A549 (cell line): ENCODE data around the gene ACER3. TPM values are rescaled to one million over a fixed set of nuclear protein-coding genes. Genes with fewer than 3 reads are reported as not detected.

ENCODE experiments used
- ATAC-seq, 2 experiments: fragments of 200-7000 bp in 1 of 2; fragments of >200 bp in 1 of 2; cut with Nextera tagmentation in 1 of 2; cut with Tn5 transposase in 1 of 2; 3 replicates each; pipeline versions ENCODE4 v1.8.0 to v1.9.1; 2018 to 2020; ENCODE audit warnings: mild to moderate bottlenecking in 1 of 2, moderate library complexity in 1 of 2
- CTCF ChIA-PET: fragments of 300-600 bp; sonication (Branson Sonifier 250); formaldehyde crosslinking; extraction: SDS; loops from one replicate; lab custom pipeline; 2021; ENCODE audit warnings: antibody characterized with exemption, inconsistent platforms; lab: Yijun Ruan, JAX
- POLR2A ChIA-PET: fragments of 350-600 bp; formaldehyde crosslinking; extraction: SDS; loops from one replicate; lab custom pipeline; 2021; ENCODE audit warnings: antibody characterized with exemption, inconsistent platforms; lab: Yijun Ruan, JAX
- DNase-seq, 2 experiments: peaks; one replicate each; pipeline versions ENCODE4 v3.0.0 to v3.0.0-alpha.2; 2011 to 2016; ENCODE audit warnings: low read depth in 1 of 2, low spot score in 1 of 2
- FAIRE-seq: peaks from 2 replicates; lab custom pipeline; 2011; peaks lifted over from hg19 to GRCh38; lab: Jason Lieb, UNC
- H3K27ac ChIP-seq, 2 experiments: fragments of >200 bp; sonication (Bioruptor Twin); formaldehyde crosslinking; 3 replicates each; pipeline ENCODE4 v1.5.1; 2016 to 2017
- H3K4me1 ChIP-seq: fragments of >200 bp; sonication (Bioruptor Twin); formaldehyde crosslinking; 3 replicates; pipeline ENCODE4 v1.6.1; 2016
- H3K4me2 ChIP-seq: fragments of >200 bp; sonication (Bioruptor Twin); formaldehyde crosslinking; 3 replicates; pipeline ENCODE4 v1.6.1; 2016
- H3K4me3 ChIP-seq: fragments of >200 bp; sonication (Bioruptor Twin); formaldehyde crosslinking; 3 replicates; pipeline ENCODE4 v1.5.1; 2016
- H3K9me3 ChIP-seq: fragments of >200 bp; sonication (Bioruptor Twin); formaldehyde crosslinking; 3 replicates; pipeline ENCODE4 v1.6.1; 2016
- BHLHE40 ChIP-seq: IDR thresholded peaks from 2 replicates; pipeline ENCODE4 v1.6.1; 2012; ENCODE audit warnings: low read depth, low read length, inconsistent platforms
- CHD2 ChIP-seq: fragments of 150-350 bp; IDR thresholded peaks from 2 replicates; pipeline ENCODE4 v1.6.1; 2014; ENCODE audit warnings: low read length; ENCODE audit not compliant: partially characterized antibody
- CTCF ChIP-seq: fragments of >200 bp; sonication (Bioruptor Twin); formaldehyde crosslinking; IDR thresholded peaks from 3 replicates; pipeline ENCODE4 v1.5.1; 2016
- EHMT2 ChIP-seq: fragments of 200-600 bp; sonication (generic); IDR thresholded peaks from 2 replicates; pipeline ENCODE4 v1.6.1; 2016; ENCODE audit warnings: antibody characterized with exemption, low read depth, mild to moderate bottlenecking, moderate library complexity
- ELK1 ChIP-seq: fragments of 150-350 bp; IDR thresholded peaks from 2 replicates; pipeline ENCODE4 v1.6.1; 2014; ENCODE audit warnings: low read depth, mild to moderate bottlenecking, low read length
- EP300 ChIP-seq, 2 experiments: fragments of >200 bp; sonication (Bioruptor Twin); formaldehyde crosslinking; IDR thresholded peaks; 2 replicates in 1 of 2; 3 replicates in 1 of 2; pipeline ENCODE4 v1.6.1; 2016 to 2017
- FOSB ChIP-seq: fragments of 250-450 bp; sonication (Bioruptor Pico); IDR thresholded peaks from 2 replicates; pipeline ENCODE4 v1.5.0; 2020; ENCODE audit warnings: mild to moderate bottlenecking, moderate library complexity
- HDAC2 ChIP-seq: fragments of 200-600 bp; sonication (generic); IDR thresholded peaks from 2 replicates; pipeline ENCODE4 v1.6.1; 2016
- HMGXB4 ChIP-seq: fragments of 250-450 bp; sonication (Bioruptor Pico); IDR thresholded peaks from 2 replicates; pipeline ENCODE4 v1.5.0; 2021; ENCODE audit warnings: mild to moderate bottlenecking, moderate library complexity, borderline replicate concordance
- HOXB13 ChIP-seq: fragments of 250-450 bp; sonication (Bioruptor Pico); IDR thresholded peaks from 2 replicates; pipeline ENCODE4 v1.5.0; 2020; ENCODE audit warnings: low read depth, mild to moderate bottlenecking, moderate library complexity
- JUNB ChIP-seq: fragments of >200 bp; sonication (Bioruptor Twin); formaldehyde crosslinking; IDR thresholded peaks from 2 replicates; pipeline ENCODE4 v1.6.1; 2016
- KDM1A ChIP-seq: fragments of 200-600 bp; sonication (generic); IDR thresholded peaks from 2 replicates; pipeline ENCODE4 v1.6.1; 2016; ENCODE audit warnings: low read depth, mild to moderate bottlenecking
- MAZ ChIP-seq: fragments of 150-350 bp; IDR thresholded peaks from 2 replicates; pipeline ENCODE4 v1.6.1; 2014; ENCODE audit warnings: antibody characterized with exemption, low read depth, low read length, borderline replicate concordance
- NPAS2 ChIP-seq: fragments of 250-450 bp; sonication (Bioruptor Pico); IDR thresholded peaks from 2 replicates; pipeline ENCODE4 v1.8.0; 2022; ENCODE audit warnings: mild to moderate bottlenecking, moderate library complexity, borderline replicate concordance
- NR3C1 ChIP-seq: fragments of >200 bp; sonication (Bioruptor Twin); formaldehyde crosslinking; IDR thresholded peaks from 3 replicates; pipeline ENCODE4 v1.6.1; 2017
- TP53 ChIP-seq: fragments of 250-450 bp; sonication (Bioruptor Pico); IDR thresholded peaks from 2 replicates; pipeline ENCODE4 v1.5.0; 2021; ENCODE audit warnings: mild to moderate bottlenecking, moderate library complexity
- ZC3H11A ChIP-seq: fragments of 450-650 bp; IDR thresholded peaks from 2 replicates; pipeline ENCODE4 v1.6.1; 2014; ENCODE audit warnings: antibody characterized with exemption, mild to moderate bottlenecking
- ZFP36 ChIP-seq: fragments of 450-650 bp; IDR thresholded peaks from 2 replicates; pipeline ENCODE4 v1.6.1; 2014; ENCODE audit warnings: borderline replicate concordance; ENCODE audit not compliant: partially characterized antibody
- WGBS: methylation state at CpG from one replicate; pipeline ENCODE4 v1.1.6; 2017; ENCODE audit errors: missing lambda C conversion rate; 5-methylcytosine and 5-hydroxymethylcytosine counted together
- polyA plus RNA-seq, 4 experiments: library from polyadenylated mRNA; depleted of rRNA in 3 of 4; stranded (reverse); fragments of >200 nt; fragmentation: RNase III in 1 of 4; extraction: RNeasy Plus Mini Kit Qiagen cat#74134 plus additional on column Dnase treatment in 1 of 4; gene quantifications; 2 replicates in 3 of 4; 3 replicates in 1 of 4; pipeline ENCODE4 v1.2.3, GENCODE V29; 2011 to 2017

ACER3 gene
- polyA plus RNA-seq, 2 of the 4 experiments (the other 2 are of a cell fraction): 16.0 to 46.6 TPM

GRCh38 chr11:77067861-77068443, 207.2 kb downstream of the ACER3 start:
- H3K4me1 ChIP-seq: peaks cover 29% of the 10 kb centered on the region
- CTCF ChIA-PET: interaction anchor here (1.3 to 6.3 kb wide), 3 partner anchors 19 to 480 kb away, joined by 3 to 48 read pairs (median 29); no protein-coding TSS in a partner anchor
- 90% methylated on average over 8 of the region's 8 CpGs for WGBS
- H3K9me3 ChIP-seq: no peaks in the 10 kb centered on the region
- no peak for DNase-seq
- H3K4me2 ChIP-seq: peak overlapping the region; percentile 75
- peak overlapping the region; percentile 65; the same call in 1 of the 3 replicates for H3K4me3 ChIP-seq
- peak overlapping the region in 1 of 2 experiments; percentile 88; a peak in 1 of 6 replicates for H3K27ac ChIP-seq
- FAIRE-seq: no peak
- no peak for ATAC-seq
- TF ChIP-seq KDM1A: no peak
- no peak for TF ChIP-seq NR3C1
- no peak for TF ChIP-seq CHD2
- TF ChIP-seq CTCF: no peak
- no peak for TF ChIP-seq EHMT2
- TF ChIP-seq ELK1: no peak
- no peak for TF ChIP-seq ZC3H11A
- TF ChIP-seq HDAC2: no peak
- TF ChIP-seq EP300 (IDR thresholded peaks at IDR 0.05): no peak
- no peak for TF ChIP-seq ZFP36
- TF ChIP-seq FOSB (CRISPR knock-in tag): no peak
- TF ChIP-seq MAZ: no peak
- no peak for TF ChIP-seq BHLHE40
- no peak for TF ChIP-seq HMGXB4 (CRISPR knock-in tag)
- no peak for TF ChIP-seq HOXB13
- POLR2A ChIA-PET: no interaction called here

- CTCF ChIA-PET: interaction anchor here (1.0 to 4.1 kb wide), 4 partner anchors 13 to 149 kb away, joined by 3 to 29 read pairs (median 4); no protein-coding TSS in a partner anchor
- Histone ChIP-seq H3K4me3 (no peak overlapping the region), H3K9me3 (no peaks in the 10 kb centered on the region), H3K4me1 (peaks cover 33% of the 10 kb centered on the region), H3K27ac (no peak overlapping the region), H3K4me2 (0 out of 3 replicates have a peak overlapping the region, but pooled peaks have one; percentile 75)
- POLR2A ChIA-PET: no interaction called here
- TF ChIP-seq TP53 (no peak), NPAS2 (CRISPR knock-in tag) (no peak), JUNB (no peak)
- ATAC-seq (no peak), FAIRE-seq (no peak), DNase-seq (no peak)
- 84% methylated on average over 7 of the region's 7 CpGs for WGBS
Observed at GRCh38 chr11:77068457-77069335, 208.0 kb downstream of the ACER3 start.
